NCI-H2171 (cell line): Measurements from ENCODE around the gene MTMR12.
A peak's percentile ranks its signal among the peaks of the same experiment; 100 is the strongest.
"Not testable (repeated sequence)": the region's sequence is repeated elsewhere in the genome, so short reads cannot be mapped to it uniquely, and the experiment has no call there.

Experiments
- DNase-seq: peaks from one replicate; lab custom pipeline; 2025; lab: John Stamatoyannopoulos, UW

MTMR12 gene

DNA sequence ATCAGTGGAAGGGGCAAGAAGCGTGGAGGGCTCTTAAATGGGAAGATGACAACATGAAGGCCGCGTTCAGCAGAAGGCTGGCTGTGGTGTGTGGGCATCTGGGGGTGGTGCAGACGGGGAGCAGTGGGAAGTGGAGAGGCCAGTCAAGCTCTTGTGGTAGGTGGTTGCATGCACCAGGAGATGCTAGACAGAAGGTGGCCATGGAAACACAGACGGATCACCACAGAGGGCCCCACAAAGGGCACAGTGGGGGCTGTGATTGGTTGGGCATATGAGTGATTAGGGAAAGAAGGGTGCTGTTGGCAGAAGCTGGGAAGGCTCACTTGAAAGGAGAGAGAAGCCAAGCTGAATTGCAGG lies 14.7 kb downstream of the MTMR12 start:
- no peak for DNase-seq

DNA sequence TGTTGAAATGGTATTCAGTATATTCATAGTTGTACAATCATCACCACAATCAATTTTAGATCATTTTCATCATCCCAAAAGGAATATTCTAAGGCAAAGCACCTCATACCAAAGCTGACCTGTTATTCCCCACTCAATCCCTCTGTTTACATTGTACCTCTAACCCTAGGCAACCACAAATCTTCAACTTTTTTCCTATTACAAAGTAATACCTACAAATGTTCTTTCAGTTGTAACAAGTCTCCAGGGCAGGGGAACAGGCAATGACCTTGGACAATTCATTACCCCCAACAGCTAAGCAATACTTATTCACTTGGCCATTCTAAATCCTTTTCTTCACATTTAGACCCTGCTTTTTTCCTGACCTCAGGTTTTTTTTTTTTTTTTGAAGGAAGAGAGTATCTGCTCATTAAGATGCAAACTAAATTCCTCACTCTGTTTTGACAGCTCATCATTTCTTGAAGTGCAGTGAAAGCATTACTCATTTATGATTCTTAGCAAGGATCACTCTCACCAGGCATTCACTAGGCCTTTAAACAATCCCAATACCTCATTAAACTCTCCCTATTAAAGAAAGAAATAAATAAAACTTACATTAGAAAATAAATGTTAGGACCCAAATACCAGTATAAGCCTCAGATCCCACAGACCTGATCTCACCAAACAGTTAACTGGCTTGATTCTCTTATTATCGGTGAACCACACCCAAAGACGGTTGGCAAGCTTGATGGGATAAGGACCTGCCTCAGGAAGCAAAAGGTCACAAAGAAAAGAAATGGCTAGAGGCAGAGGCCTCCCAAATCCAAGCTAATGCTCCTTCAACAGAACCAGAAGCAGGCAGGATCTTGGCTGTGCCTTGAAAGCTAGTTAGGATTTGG lies 15.3 kb downstream of the MTMR12 start:
- no peak for DNase-seq

DNA sequence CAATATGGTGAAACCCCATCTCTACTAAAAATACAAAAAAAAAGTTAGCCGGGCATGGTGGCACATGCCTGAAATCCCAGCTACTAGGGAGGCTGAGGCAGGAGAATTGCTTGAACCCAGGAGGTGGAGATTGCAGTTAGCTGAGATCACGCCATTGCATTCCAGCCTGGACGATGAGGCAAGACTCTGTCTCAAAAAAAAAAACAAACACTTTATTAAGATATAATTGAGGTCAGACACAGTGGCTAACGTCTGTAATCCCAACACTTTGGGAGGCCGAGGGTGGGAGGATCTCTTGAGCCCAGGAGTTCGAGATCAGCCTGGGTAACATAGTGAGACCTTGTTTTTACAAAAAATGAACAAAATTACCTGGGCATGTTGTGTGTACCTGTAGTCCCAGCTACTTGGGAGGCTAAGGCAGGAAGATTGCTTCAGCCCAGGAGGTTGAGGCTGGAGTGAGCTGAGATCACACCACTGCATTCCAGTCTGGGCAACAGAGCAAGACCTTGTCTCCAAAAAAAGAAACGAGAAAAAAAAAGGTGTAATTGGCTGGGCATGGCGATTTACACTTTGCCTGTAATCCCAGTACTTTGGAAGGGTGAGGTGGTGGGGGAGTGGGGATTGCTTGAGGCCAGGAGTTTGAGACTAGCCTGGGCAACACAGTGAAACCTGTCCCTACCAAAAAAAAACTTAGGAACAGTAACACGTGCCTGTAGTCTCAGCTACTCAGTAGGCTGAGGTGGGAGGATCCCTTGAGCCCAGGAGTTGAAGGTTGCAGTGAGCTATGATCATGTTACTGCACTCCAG lies 16.6 kb downstream of the MTMR12 start:
- peak; percentile 40 for DNase-seq

DNA sequence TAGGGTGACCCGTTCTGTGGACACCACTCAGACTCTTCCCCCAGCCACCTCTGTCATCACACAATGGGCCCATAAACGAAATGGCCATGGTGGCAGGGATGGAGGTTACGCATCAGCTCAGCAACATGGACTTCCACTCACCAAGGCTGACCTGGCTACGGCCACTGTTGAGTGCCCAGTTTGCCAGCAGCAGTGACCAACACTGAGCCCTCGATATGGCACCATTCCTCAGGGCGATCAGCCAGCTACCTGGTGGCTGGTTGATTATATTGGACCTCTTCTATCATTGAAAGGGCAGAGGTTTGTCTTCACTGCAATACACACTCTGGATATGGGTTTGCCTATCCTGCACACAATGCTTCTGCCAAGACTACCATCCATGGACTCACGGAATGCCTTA lies 21.1 kb downstream of the MTMR12 start:
- no peak for DNase-seq

DNA sequence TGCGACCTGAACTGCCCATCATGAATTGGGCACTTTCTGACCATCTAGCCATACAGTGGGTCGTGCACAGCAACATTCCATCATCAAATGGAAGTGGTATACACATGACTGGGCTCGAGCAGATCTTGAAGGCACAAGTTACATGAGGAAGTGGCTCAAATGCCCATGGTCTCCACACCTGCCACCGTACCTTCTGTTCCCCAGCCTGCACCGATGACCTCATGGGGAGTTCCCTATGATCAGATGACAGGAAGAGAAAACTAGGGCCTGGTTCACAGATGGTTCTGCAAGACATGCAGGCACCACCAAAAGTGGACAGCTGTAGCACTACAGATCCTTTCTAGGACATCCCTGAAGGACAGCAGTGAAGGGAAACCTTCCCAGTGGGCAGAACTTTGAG lies 21.8 kb downstream of the MTMR12 start:
- DNase-seq = no peak

DNA sequence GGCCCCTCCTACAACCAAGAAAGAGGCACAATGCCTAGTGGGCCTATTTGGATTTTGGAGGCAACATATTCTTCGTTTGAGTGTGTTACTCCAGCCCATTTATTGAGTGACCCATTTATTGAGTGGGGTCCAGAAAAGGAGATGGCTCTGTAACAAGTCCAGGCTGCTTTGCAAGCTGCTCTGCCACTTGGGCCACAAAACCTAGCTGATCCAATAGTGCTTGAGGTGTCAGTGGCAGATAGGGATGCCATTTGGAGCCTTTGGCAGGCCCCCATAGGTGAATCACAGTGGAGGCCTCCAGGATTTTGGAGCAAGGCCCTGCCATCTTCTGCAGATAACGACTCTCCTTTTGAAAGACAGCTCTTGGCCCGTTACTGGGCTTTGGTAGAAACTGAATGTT lies 22.2 kb downstream of the MTMR12 start:
- DNase-seq = not testable (repeated sequence)

DNA sequence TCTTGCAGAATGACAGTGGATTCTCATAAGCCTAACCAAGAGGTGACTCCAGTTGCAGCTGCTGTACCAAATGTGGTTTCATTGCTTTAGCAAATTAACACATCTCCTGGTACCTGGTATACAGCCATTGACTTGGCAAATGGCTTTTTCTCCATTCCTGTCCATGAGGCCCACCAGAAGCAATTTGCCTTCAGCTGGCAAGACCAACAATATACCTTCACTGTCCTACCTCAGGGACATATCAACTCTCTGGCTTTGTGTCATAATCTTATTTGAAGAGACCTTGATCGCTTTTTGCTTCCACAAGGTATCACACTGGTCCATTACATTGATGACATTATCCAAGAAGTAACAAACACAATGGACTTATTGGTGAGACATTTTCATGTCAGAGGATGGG lies 22.8 kb downstream of the MTMR12 start:
- DNase-seq = not testable (repeated sequence)

DNA sequence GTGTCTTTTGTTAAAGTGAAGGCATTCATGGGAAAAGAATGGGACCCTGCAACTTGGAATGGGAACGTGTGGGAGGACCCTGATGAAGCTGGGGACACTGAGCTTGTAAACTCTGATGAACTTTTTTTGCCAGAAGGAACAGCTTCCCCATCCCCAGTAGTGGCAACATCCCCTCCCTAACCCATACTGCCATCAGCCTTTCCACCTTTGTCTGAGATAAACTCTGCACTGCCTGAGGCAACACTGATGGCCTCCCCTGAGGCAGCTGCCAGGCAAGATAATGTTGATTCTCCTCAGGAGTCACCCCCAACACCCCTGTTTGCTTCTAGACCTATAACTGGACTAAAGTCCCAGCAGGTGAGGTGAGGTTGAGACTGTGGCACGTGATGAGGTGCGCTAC lies 24.6 kb downstream of the MTMR12 start:
- DNase-seq = not testable (repeated sequence)

DNA sequence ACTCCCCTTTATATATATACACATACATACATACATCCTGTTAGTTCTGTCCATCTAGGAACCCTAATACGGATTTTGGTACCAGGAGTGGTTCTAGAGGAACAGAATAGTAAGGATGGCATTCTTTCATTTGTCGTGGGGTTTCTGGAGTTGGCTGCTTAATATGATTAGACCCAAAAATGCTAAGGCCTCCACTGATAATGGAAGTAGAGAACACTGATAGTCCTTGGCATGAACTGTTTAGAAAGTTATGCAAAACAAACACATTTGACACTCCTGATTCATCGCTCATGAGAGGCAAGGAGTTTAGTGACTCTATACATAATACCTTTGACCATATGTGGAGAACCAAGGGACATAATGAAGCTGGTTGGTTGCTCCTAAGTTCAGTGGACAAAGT lies 25.2 kb downstream of the MTMR12 start:
- DNase-seq = not testable (repeated sequence)

DNA sequence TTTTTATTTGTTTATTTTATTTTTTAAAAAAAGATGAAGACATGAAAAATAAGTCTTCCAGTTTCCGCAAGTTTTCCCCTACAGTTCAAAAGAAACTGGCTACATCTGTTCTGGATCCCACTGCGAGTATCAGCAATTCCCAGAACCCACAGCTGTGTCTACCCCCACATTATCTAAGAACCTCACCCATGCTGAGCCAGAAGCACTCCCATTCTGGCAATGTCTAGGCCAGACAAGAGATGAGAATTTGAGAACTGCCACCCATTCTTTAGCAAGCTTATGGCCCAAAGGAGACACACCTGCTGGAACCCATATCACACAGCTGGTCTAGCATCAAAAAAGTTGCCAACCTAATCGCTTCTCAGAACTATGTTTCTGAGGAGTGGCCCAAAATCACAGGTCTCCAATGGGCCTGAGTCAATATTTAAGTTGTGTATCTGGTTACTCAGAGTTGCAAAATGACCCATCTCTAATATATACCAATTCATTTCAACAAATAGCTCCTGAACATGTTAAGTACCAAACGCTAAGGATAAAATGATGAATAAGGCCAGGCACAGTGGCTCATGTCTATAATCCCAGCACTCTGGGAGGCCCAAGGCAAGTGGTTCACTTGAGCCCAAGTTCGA lies 27.1 kb downstream of the MTMR12 start:
- no peak for DNase-seq

DNA sequence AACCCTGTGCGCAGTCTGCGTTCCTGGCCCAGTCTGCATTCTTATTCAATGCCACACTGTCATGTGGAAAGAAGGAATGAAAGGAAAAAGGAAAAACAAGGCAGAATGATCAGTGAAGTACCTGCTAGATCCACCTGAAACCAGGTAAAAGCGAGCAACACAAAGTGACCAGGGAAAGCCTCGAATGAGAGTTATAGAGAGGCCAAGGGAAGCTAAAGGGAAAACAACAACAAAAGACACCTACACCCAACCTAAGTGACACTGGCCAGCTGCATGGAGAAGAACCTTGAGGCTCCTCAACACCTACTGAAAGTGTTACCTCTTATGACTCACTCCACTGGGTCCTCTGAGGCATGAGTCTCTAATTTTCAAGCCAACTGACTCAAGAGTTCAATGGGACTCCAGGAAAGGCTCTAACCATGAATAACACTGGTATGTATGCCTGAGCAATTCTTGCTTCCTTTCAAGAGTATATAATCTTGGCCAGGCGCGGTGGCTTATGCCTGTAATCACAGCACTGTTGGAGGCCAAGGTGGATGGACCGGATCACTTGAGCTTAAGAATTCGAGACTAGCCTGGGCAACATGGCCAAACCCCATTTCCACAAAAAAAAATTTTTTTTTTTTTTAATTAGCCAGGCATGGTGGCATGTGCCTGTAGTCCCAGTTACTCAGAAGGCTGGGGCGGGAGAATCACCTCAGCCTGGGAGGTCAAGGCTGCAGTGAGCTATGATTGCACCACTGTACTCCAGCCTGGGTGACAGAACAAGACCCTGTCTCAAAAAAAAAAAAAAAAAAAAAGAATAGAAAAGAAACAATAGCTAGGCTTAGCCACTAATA lies 29.0 kb downstream of the MTMR12 start:
- no peak for DNase-seq

DNA sequence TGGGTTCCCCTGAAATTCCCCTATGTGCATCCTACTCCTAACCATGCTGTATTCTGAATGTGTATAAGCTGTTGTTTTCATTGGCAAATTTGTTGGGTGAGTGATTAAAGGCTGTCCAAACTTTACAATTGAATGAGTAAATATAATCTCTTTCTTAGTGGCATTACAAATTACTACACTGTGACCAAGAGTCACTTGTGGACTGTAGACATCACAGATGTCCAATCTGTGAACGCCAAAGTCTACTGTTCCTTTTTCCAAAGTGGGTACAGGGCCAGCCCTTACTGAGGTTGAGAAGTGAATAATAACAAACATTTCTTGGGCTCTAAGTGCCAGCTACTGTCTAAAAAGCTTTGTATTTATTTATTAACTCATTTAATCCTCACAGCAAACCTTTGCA lies 29.7 kb downstream of the MTMR12 start:
- DNase-seq = no peak

DNA sequence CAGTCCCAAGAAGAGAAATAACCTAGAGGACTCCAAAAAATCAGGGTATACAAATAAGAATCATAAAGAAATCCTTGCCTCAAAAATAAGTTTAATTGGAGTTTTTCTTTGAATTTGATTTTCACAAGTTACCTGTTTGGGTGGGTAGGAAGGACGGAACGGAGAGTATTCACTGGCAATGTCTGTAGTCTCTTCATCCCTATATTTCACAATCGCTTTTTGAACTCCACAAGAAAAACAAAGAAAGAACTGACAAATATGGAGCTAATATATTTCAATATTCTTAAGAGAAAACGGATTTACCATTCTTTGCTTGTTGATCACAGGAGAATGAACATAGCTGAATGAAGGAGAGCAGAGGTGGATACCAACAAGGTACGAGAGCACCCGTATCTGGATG lies 30.1 kb downstream of the MTMR12 start:
- no peak for DNase-seq

DNA sequence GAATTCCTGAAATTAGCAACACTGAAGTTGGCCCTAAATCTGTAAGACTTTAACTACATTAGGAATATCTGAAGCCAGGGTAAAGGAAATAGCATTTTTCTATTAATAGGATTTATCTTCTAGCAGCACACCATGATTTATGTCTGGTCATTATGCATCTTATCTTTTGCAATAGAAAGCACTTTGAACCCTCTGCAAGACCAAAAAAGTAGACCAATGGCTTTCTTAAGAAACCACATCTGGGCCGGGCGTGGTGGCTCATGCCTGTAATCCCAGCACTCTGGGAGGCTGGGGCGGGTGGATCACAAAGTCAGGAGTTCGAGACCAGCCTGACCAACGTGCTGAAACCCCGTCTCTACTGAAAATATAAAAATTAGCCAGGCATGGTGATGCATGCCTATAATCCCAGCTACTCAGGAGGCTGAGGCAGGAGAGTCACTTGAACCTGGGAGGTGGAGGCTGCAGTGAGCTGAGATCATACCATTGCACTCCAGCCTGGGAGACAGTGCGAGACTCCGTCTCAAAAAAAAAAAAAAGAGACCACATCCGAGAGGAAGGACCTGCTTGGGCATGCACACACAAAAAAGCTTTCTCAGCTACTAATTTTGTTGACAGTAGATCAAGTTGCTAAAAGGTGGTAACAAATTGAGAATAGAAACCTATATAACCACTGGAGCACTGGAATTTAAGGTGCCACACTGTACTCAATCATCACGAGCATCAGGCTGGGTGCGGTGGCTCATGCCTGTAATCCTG lies 31.2 kb downstream of the MTMR12 start:
- DNase-seq = peak; percentile 78

DNA sequence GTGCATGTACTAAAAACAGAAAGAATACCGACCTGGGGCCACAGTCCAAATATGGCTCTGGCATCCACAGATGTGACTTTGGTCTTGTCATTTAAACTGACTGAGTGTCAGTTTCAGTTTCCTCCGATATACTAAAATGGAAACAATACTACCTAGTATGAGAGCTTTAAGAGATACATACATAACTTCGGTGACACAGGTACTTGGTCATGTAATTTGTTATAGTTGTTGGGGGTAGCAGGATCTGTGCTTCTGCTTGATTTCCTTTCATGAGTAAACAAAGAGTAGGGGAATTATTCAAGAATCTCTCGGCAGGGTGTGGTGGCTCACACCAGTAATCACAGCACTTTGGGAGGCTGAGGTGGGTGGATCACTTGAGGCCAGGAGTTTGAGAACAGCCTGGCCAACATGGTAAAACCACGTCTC lies 32.1 kb downstream of the MTMR12 start:
- DNase-seq = no peak

DNA sequence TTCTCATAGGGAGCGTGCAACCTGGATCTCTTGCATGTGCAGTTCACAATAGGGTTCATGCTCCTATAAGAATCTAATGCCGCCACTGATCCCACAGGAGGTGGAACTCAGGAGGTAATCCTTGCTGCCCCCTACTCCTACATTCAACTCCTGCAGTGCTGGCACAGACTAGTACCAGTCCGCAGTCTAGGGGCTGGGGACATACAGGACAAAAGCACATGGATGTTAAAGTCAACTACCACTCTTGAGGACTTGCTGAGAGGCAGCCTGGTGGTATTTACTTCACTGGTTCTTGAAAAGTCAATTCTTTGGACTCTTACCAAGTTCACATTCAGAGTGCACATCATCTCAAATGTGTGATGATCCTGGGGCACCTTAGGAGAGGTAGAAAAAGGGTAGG lies 33.0 kb downstream of the MTMR12 start:
- DNase-seq = no peak

DNA sequence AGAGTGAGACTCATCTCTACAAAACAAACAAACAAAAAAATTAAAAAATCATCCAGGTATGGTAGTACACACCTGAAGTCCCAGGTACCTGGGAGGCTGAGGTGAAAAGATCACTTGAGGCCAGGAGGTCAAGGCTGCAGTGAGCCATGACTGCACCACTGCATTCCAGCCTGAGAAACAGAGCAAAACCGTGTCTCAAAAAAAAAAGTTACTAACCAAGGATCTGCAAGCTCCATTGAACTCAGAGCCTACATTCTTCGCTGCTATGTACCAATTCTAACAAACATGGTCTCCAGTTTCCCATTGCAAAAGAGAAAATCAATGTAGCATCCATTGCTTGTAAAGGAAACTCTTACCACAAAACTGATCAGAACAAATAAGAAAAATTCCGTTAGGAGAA lies 33.5 kb downstream of the MTMR12 start:
- DNase-seq = no peak

DNA sequence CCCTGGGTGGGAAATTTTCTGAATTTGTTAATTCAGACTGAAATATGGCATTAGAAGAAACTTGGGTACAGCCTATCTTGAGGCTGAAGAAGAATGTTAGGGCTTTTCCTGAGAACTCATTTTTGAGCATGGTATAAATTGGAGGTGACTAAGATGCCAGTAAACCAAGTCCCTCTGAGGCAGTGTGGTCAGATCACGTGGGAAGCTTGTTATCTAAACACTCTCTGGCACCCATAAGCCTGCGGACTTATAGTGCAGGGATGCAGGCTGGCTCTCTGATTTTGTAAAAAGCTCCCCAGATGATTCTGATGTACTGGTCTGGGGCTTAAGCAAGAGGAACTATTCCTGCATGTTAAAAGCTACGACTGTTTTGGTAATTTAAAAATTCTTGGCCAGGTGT lies 34.3 kb downstream of the MTMR12 start:
- DNase-seq = no peak

DNA sequence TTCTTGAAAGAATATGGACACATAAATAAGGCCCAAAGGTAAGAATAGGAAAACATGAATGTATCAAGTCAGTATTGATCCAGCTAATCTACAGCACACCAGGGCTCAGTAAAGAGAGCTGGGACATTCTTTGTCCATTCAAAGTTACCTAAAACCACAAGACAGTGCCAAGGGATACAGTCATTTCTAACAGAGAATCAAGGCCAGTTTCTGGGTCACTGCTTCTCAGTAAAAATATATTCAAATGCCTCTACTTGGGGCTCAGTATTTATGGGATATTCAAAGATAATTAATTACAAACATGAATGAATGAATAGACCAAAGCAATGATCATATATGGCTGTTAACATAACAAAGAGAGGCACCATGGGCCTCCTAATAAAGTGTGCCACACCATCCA lies 34.9 kb downstream of the MTMR12 start:
- DNase-seq = no peak

DNA sequence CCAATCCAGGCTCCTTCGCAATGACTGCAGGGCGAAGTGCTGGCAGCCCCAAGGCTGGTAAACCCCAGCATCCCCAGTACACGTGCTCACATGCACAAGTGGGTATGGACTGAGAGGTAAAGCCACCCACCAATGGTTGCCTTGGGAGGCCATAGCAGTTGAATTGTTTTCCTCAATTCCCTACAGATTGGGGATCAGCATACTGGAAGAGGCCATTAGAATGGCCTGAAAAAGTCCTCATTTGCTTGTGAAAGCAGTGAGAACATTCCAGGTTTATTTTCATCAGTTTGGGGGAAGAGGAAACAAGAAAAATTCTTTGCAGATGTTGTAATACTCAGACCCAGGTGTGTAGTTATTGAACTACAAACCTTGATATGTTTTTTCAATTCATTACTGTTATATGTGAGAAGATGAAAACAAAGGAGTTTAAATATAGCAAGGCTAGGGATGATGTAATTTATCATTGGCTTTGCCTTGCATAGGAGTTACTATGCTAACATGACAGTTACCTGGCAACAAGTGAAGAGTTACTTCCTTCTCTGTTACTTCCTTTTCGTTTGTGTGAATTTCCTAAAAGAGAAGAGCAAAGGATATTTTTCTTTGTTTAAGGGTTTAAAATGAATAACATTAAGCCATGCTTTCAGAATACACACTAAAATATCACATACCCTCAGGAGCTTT lies 36.4 kb downstream of the MTMR12 start:
- no peak for DNase-seq

DNA sequence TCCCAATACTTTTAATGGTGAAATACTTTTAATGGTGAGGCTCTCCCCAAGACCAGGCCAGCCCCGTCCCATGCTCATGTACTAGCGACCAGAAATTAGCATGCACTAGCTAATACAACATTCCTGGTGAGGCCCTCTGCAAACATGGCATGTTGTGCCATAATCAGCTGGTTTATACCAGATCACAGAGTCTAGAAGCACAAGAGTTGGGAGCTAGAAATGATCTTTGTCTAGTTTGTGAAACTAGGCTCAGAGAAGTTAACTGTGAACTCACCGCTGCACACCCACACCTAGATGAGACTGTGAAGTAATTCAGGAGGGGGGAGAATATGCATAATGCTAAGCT lies 37.4 kb downstream of the MTMR12 start:
- DNase-seq = no peak
